DOHH2 (cell line): ENCODE results near the gene DIPK1A.

ENCODE experiments used
- H3F3A ChIP-seq: fragments of 200-600 bp; sonication (generic), shearing (Covaris generic); 2 replicates; pipeline ENCODE4 v1.6.0; 2016; ENCODE audit warnings: antibody characterized with exemption, mild to moderate bottlenecking; ENCODE audit not compliant: control insufficient read depth, insufficient read depth
- H3K27ac ChIP-seq: fragments of 200-600 bp; sonication (generic); 2 replicates; pipeline ENCODE4 v1.5.1; 2014; ENCODE audit warnings: low read depth, mild to moderate bottlenecking, low read length, moderate library complexity
- H3K27me3 ChIP-seq: fragments of 200-600 bp; sonication (generic); 2 replicates; pipeline ENCODE4 v1.6.1; 2014; ENCODE audit warnings: mild to moderate bottlenecking, low read length, mixed read lengths; ENCODE audit not compliant: control insufficient read depth
- H3K36me3 ChIP-seq: fragments of 200-600 bp; sonication (generic); 2 replicates; pipeline ENCODE4 v1.6.1; 2014; ENCODE audit warnings: mild to moderate bottlenecking, low read length, moderate library complexity, mixed read lengths; ENCODE audit not compliant: control insufficient read depth
- H3K4me1 ChIP-seq: fragments of 200-600 bp; sonication (generic); 2 replicates; pipeline ENCODE4 v1.6.1; 2014; ENCODE audit warnings: mild to moderate bottlenecking, low read length, mixed read lengths; ENCODE audit not compliant: control insufficient read depth
- H3K4me2 ChIP-seq: fragments of 200-600 bp; sonication (generic); 2 replicates; pipeline ENCODE4 v1.6.0; 2014; ENCODE audit warnings: mild to moderate bottlenecking, low read length, moderate library complexity
- H3K4me3 ChIP-seq: fragments of 200-600 bp; sonication (generic); 2 replicates; pipeline ENCODE4 v1.5.1; 2014; ENCODE audit warnings: mild to moderate bottlenecking, low read length, mixed read lengths
- H3K79me2 ChIP-seq: fragments of 200-600 bp; sonication (generic); 2 replicates; pipeline ENCODE4 v1.6.1; 2014; ENCODE audit warnings: mild to moderate bottlenecking, low read length, mixed read lengths; ENCODE audit not compliant: control insufficient read depth
- H3K9me2 ChIP-seq: fragments of 200-600 bp; sonication (generic); replicated peaks from 2 replicates; pipeline ENCODE4 v1.6.1; 2014; ENCODE audit warnings: mild to moderate bottlenecking, low read length, mixed read lengths; ENCODE audit not compliant: control insufficient read depth
- H3K9me3 ChIP-seq: fragments of 200-600 bp; sonication (generic); 2 replicates; pipeline ENCODE4 v1.6.1; 2014; ENCODE audit warnings: antibody characterized with exemption, low read length, mixed read lengths; ENCODE audit not compliant: control insufficient read depth, insufficient read depth
- H4K20me1 ChIP-seq: fragments of 200-600 bp; sonication (generic); 2 replicates; pipeline ENCODE4 v1.6.0; 2014; ENCODE audit warnings: low read depth, mild to moderate bottlenecking, antibody characterized with exemption, low read length, moderate library complexity; ENCODE audit not compliant: control insufficient read depth, insufficient read depth
- CTCF ChIP-seq: fragments of 200-600 bp; sonication (generic); IDR thresholded peaks from one replicate; pipeline ENCODE4 v1.5.1; 2014; ENCODE audit warnings: antibody characterized with exemption, mild to moderate bottlenecking, low read depth, low read length; ENCODE audit not compliant: poor library complexity, severe bottlenecking
- EZH2phosphoT487 ChIP-seq: fragments of 200-600 bp; sonication (generic); IDR thresholded peaks from 2 replicates; pipeline ENCODE4 v1.6.1; 2017; ENCODE audit warnings: borderline replicate concordance, mild to moderate bottlenecking, antibody characterized with exemption, low read length, moderate library complexity, mixed read lengths

The DIPK1A gene

GRCh38 chr1:92833840-92834239, 127.4 kb downstream of the DIPK1A start:
- Histone ChIP-seq H3K4me1 (peaks cover 52% of the 10 kb centered on the region), H3K79me2 (peaks cover 71% of the 10 kb centered on the region), H3K4me2 (peak overlapping the region; percentile 84), H3K9me2 (no peaks in the 10 kb centered on the region), H3K27ac (peak overlapping the region; percentile 73), H3F3A (peaks cover 53% of the 10 kb centered on the region), H4K20me1 (peaks cover 53% of the 10 kb centered on the region), H3K4me3 (peak overlapping the region; percentile 90), H3K27me3 (no peaks in the 10 kb centered on the region), H3K9me3 (no peaks in the 10 kb centered on the region), H3K36me3 (peaks cover 69% of the 10 kb centered on the region)
- TF ChIP-seq CTCF (no peak), EZH2phosphoT487 (no peak)

GRCh38 chr1:92832537-92833114, 128.6 kb downstream of the DIPK1A start:
- Histone ChIP-seq H3K27me3 (no peaks in the 10 kb centered on the region), H4K20me1 (peaks cover 41% of the 10 kb centered on the region), H3F3A (peaks cover 41% of the 10 kb centered on the region), H3K4me2 (peak overlapping the region; percentile 84), H3K4me1 (peaks cover 42% of the 10 kb centered on the region), H3K9me2 (no peaks in the 10 kb centered on the region), H3K27ac (peak overlapping the region; percentile 73), H3K9me3 (no peaks in the 10 kb centered on the region), H3K79me2 (peaks cover 59% of the 10 kb centered on the region), H3K36me3 (peaks cover 57% of the 10 kb centered on the region), H3K4me3 (peak overlapping the region; percentile 90)
- TF ChIP-seq EZH2phosphoT487 (no peak), CTCF (no peak)

GRCh38 chr1:92831762-92832536, 129.3 kb downstream of the DIPK1A start, which contains the start of gene RPL5:
TSS of gene RPL5 (plus strand) at chr1:92832040. CDS start at chr1:92832115, 75 bp downstream.
- no peaks in the 10 kb centered on the region for H3K9me2 ChIP-seq
- H3K9me3 ChIP-seq, result no peaks in the 10 kb centered on the region
- H3F3A ChIP-seq, result peaks cover 34% of the 10 kb centered on the region
- H3K4me1 ChIP-seq, result peaks cover 40% of the 10 kb centered on the region
- peak within 1 kb of the TSS; percentile 73 for H3K27ac ChIP-seq
- peaks cover 50% of the 10 kb centered on the region for H3K36me3 ChIP-seq
- H3K27me3 ChIP-seq, result no peaks in the 10 kb centered on the region
- peaks cover 52% of the 10 kb centered on the region for H3K79me2 ChIP-seq
- peak; percentile 81 for TF ChIP-seq CTCF
- no peak for TF ChIP-seq EZH2phosphoT487
- H4K20me1 ChIP-seq, result peaks cover 35% of the 10 kb centered on the region
- peak within 1 kb of the TSS; percentile 90 for H3K4me3 ChIP-seq
- H3K4me2 ChIP-seq, result peak within 1 kb of the TSS; percentile 84
